ENCODE data around the gene PITX3. TPM values are rescaled to one million over a fixed set of nuclear protein-coding genes. Genes with fewer than 3 reads are reported as not detected.
"Not testable (repeated sequence)": the region's sequence is repeated elsewhere in the genome, so short reads cannot be mapped to it uniquely, and the experiment has no call there.

The PITX3 gene
- total RNA-seq, 2 experiments from 2014 or later: not detected

GRCh38 chr10:102274062-102274461 lies 32.8 kb upstream of the PITX3 start:
- Mint-ChIP-seq H3K36me3 (peaks cover 16% of the 10 kb centered on the region), H3K27ac (no peak overlapping the region), H3K4me1 (peaks cover 15% of the 10 kb centered on the region), H3K27me3 (no peaks in the 10 kb centered on the region), H3K4me3 (no peak overlapping the region), H3K9me3 (no peaks in the 10 kb centered on the region)
- ATAC-seq (ENCODE audit: low read depth) (no peak), DNase-seq (no peak)
- POLR2A ChIA-PET: no interaction called here

GRCh38 chr10:102269017-102269416 lies 27.7 kb upstream of the PITX3 start:
- H3K4me3 Mint-ChIP-seq: no peak overlapping the region
- H3K27ac Mint-ChIP-seq: no peak overlapping the region

GRCh38 chr10:102268375-102268888 lies 27.1 kb upstream of the PITX3 start:
- POLR2A ChIA-PET: interaction anchor here (0.5 to 1.1 kb wide), 2 partner anchors 23 to 507 kb away, joined by 3 read pairs; partner anchors contain the start of gene GBF1
- peaks cover 29% of the 10 kb centered on the region for H3K4me1 Mint-ChIP-seq
- H3K27ac Mint-ChIP-seq: no peak overlapping the region
- ATAC-seq (ENCODE audit: low read depth) (peak; percentile 46), DNase-seq (no peak)
- H3K27me3 Mint-ChIP-seq: no peaks in the 10 kb centered on the region
- H3K9me3 Mint-ChIP-seq: no peaks in the 10 kb centered on the region
- peaks cover 21% of the 10 kb centered on the region for H3K36me3 Mint-ChIP-seq
- no peak overlapping the region for H3K4me3 Mint-ChIP-seq

More at GRCh38 chr10:102269017-102269416, 27.7 kb upstream of the PITX3 start:
- Mint-ChIP-seq H3K36me3 (peaks cover 22% of the 10 kb centered on the region), H3K4me1 (peaks cover 29% of the 10 kb centered on the region), H3K27me3 (no peaks in the 10 kb centered on the region), H3K9me3 (no peaks in the 10 kb centered on the region)
- DNase-seq (no peak), ATAC-seq (ENCODE audit: low read depth) (no peak)
- POLR2A ChIA-PET: no interaction called here

- DNase-seq (no peak), ATAC-seq (ENCODE audit: low read depth) (no peak)
- Mint-ChIP-seq H3K9me3 (no peaks in the 10 kb centered on the region), H3K36me3 (peaks cover 19% of the 10 kb centered on the region), H3K27ac (no peak overlapping the region), H3K4me1 (peaks cover 29% of the 10 kb centered on the region), H3K4me3 (no peak overlapping the region), H3K27me3 (no peaks in the 10 kb centered on the region)
- POLR2A ChIA-PET: interaction anchor here (1.1 kb wide), 1 partner anchor 22 kb away, joined by 3 read pairs; the partner anchor contains the start of gene GBF1
Measured at GRCh38 chr10:102267748-102268147, 26.4 kb upstream of the PITX3 start.

GRCh38 chr10:102266670-102267069 lies 25.4 kb upstream of the PITX3 start:
- Mint-ChIP-seq H3K4me1 (peaks cover 23% of the 10 kb centered on the region), H3K36me3 (peaks cover 25% of the 10 kb centered on the region), H3K27ac (no peak overlapping the region), H3K4me3 (no peak overlapping the region), H3K27me3 (no peaks in the 10 kb centered on the region), H3K9me3 (no peaks in the 10 kb centered on the region)
- ATAC-seq (ENCODE audit: low read depth) (no peak), DNase-seq (no peak)
- POLR2A ChIA-PET: no interaction called here

- Mint-ChIP-seq H3K27me3 (no peaks in the 10 kb centered on the region), H3K36me3 (peaks cover 28% of the 10 kb centered on the region), H3K9me3 (no peaks in the 10 kb centered on the region), H3K4me3 (no peak overlapping the region), H3K27ac (no peak overlapping the region), H3K4me1 (peaks cover 21% of the 10 kb centered on the region)
- POLR2A ChIA-PET: no interaction called here
- no peak for ATAC-seq (ENCODE audit: low read depth)
- no peak for DNase-seq
Measured at GRCh38 chr10:102264371-102264770, 23.1 kb upstream of the PITX3 start.

GRCh38 chr10:102262744-102263370 lies 21.5 kb upstream of the PITX3 start:
- no peak overlapping the region for H3K27ac Mint-ChIP-seq
- ATAC-seq (ENCODE audit: low read depth): no peak
- H3K36me3 Mint-ChIP-seq: peaks cover 25% of the 10 kb centered on the region
- POLR2A ChIA-PET: no interaction called here
- DNase-seq: no peak
- H3K9me3 Mint-ChIP-seq: no peaks in the 10 kb centered on the region
- no peak overlapping the region for H3K4me3 Mint-ChIP-seq
- peaks cover 10% of the 10 kb centered on the region for H3K4me1 Mint-ChIP-seq
- no peaks in the 10 kb centered on the region for H3K27me3 Mint-ChIP-seq

GRCh38 chr10:102261842-102262241 lies 20.5 kb upstream of the PITX3 start:
- POLR2A ChIA-PET: no interaction called here
- DNase-seq: no peak
- no peak overlapping the region for H3K27ac Mint-ChIP-seq

GRCh38 chr10:102261196-102261595 lies 19.9 kb upstream of the PITX3 start:
- Mint-ChIP-seq H3K27ac (no peak overlapping the region), H3K9me3 (no peaks in the 10 kb centered on the region), H3K4me3 (no peak overlapping the region), H3K27me3 (no peaks in the 10 kb centered on the region), H3K4me1 (peaks cover 5% of the 10 kb centered on the region), H3K36me3 (peaks cover 19% of the 10 kb centered on the region)
- DNase-seq: no peak
- ATAC-seq (ENCODE audit: low read depth): no peak
- POLR2A ChIA-PET: no interaction called here

More at GRCh38 chr10:102261842-102262241, 20.5 kb upstream of the PITX3 start:
- Mint-ChIP-seq H3K36me3 (peaks cover 20% of the 10 kb centered on the region), H3K4me1 (peaks cover 7% of the 10 kb centered on the region), H3K4me3 (no peak overlapping the region), H3K9me3 (no peaks in the 10 kb centered on the region), H3K27me3 (no peaks in the 10 kb centered on the region)
- no peak for ATAC-seq (ENCODE audit: low read depth)

- Mint-ChIP-seq H3K36me3 (peaks cover 15% of the 10 kb centered on the region), H3K27me3 (no peaks in the 10 kb centered on the region), H3K27ac (no peak overlapping the region), H3K4me3 (no peak overlapping the region), H3K9me3 (no peaks in the 10 kb centered on the region), H3K4me1 (no peaks in the 10 kb centered on the region)
- POLR2A ChIA-PET: no interaction called here
- DNase-seq: no peak
- ATAC-seq (ENCODE audit: low read depth): no peak
Measured at GRCh38 chr10:102255404-102255803, 14.1 kb upstream of the PITX3 start.

GRCh38 chr10:102254426-102254825 lies 13.1 kb upstream of the PITX3 start:
- no peak overlapping the region for H3K27ac Mint-ChIP-seq
- no peaks in the 10 kb centered on the region for H3K9me3 Mint-ChIP-seq
- H3K4me1 Mint-ChIP-seq: no peaks in the 10 kb centered on the region
- ATAC-seq (ENCODE audit: low read depth) (no peak), DNase-seq (no peak)
- no peaks in the 10 kb centered on the region for H3K27me3 Mint-ChIP-seq
- POLR2A ChIA-PET: no interaction called here
- H3K36me3 Mint-ChIP-seq: peaks cover 20% of the 10 kb centered on the region
- no peak overlapping the region for H3K4me3 Mint-ChIP-seq

- not testable (repeated sequence) for H3K9me3 Mint-ChIP-seq; ATAC-seq (ENCODE audit: low read depth); DNase-seq; H3K27me3 Mint-ChIP-seq; H3K27ac Mint-ChIP-seq; H3K4me1 Mint-ChIP-seq; H3K4me3 Mint-ChIP-seq
- POLR2A ChIA-PET: interaction anchor here (0.7 kb wide), 1 partner anchor 70 kb away, joined by 4 read pairs; no protein-coding TSS in a partner anchor
- peaks cover 28% of the 10 kb centered on the region for H3K36me3 Mint-ChIP-seq
Measured at GRCh38 chr10:102252508-102252907, 11.2 kb upstream of the PITX3 start.

- Mint-ChIP-seq H3K9me3 (no peaks in the 10 kb centered on the region), H3K27ac (no peak overlapping the region), H3K36me3 (peaks cover 23% of the 10 kb centered on the region), H3K4me1 (peaks cover 26% of the 10 kb centered on the region), H3K4me3 (peak overlapping the region; percentile 13), H3K27me3 (no peaks in the 10 kb centered on the region)
- DNase-seq: no peak
- ATAC-seq (ENCODE audit: low read depth): no peak
- POLR2A ChIA-PET: no interaction called here
Measured at GRCh38 chr10:102247734-102248133, 6.4 kb upstream of the PITX3 start.

GRCh38 chr10:102246261-102246660 lies 4.9 kb upstream of the PITX3 start:
- Mint-ChIP-seq H3K4me3 (peak overlapping the region; percentile 98), H3K4me1 (peaks cover 32% of the 10 kb centered on the region), H3K9me3 (no peaks in the 10 kb centered on the region)

More at GRCh38 chr10:102246261-102246660, 4.9 kb upstream of the PITX3 start:
- POLR2A ChIA-PET: interaction anchor here (1.3 to 1.9 kb wide), 4 partner anchors 37 to 190 kb away, joined by 3 to 7 read pairs (median 4); partner anchors contain the start of gene FBXL15
- Mint-ChIP-seq H3K27me3 (peaks cover 8% of the 10 kb centered on the region), H3K27ac (peak overlapping the region; percentile 91), H3K36me3 (peaks cover 20% of the 10 kb centered on the region)
- ATAC-seq (ENCODE audit: low read depth) (no peak), DNase-seq (no peak)

Data from activated naive CD8-positive, alpha-beta T cell treated with anti-CD3 and anti-CD28 coated beads, Interleukin-2, amount 10 ng/mL, durations not matched to agents 7 days and 5 days (primary cell).